ENCODE measurements around the gene LY6G6C.
A peak's percentile ranks its signal among the peaks of the same experiment; 100 is the strongest.
"Not testable (repeated sequence)": the region's sequence is repeated elsewhere in the genome, so short reads cannot be mapped to it uniquely, and the experiment has no call there.

LY6G6C gene

DNA sequence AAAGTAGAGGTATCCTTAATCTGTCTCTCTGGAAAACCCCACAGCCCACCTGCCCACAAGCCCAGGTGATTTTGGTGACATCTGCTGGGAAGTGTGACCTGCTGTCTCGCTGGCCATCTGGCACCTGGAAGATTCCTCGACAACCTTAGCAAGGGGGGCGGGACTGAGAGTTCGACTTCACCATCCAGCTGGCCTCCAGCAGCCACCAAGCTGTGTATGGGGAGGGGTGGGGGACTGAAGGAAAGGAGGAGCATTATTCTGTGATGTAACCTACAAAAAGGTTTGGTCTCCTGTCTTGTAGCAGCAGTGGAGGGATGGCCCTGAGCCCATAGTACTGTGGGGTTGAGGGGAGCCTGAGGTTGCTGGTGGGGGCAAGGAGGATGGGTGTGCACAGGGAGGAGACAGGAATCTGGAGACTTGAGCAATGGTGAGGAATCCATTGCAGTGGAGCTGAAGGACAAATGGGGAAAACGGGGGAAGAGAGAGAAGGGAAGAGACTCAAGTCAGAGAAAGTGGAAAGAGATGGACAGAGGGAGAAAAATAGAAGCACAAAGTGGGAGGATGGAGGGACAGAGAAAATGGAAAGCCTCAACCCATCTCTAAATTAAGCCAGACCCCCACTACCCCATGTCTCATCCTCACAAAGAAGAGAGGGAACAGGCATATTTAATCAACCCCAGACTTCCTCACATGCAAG, 10.9 kb downstream of the LY6G6C start:
- peaks cover 14% of the 10 kb centered on the region for H3K27me3 Mint-ChIP-seq (ENCODE audit: low read depth)
- H3K27ac Mint-ChIP-seq, result no peak overlapping the region
- H3K36me3 Mint-ChIP-seq (ENCODE audit: low read depth), result no peaks in the 10 kb centered on the region
- no peaks in the 10 kb centered on the region for H3K9me3 Mint-ChIP-seq
- no peak overlapping the region for H3K4me3 Mint-ChIP-seq
- peaks cover 7% of the 10 kb centered on the region for H3K4me1 Mint-ChIP-seq (ENCODE audit: low read depth)

DNA sequence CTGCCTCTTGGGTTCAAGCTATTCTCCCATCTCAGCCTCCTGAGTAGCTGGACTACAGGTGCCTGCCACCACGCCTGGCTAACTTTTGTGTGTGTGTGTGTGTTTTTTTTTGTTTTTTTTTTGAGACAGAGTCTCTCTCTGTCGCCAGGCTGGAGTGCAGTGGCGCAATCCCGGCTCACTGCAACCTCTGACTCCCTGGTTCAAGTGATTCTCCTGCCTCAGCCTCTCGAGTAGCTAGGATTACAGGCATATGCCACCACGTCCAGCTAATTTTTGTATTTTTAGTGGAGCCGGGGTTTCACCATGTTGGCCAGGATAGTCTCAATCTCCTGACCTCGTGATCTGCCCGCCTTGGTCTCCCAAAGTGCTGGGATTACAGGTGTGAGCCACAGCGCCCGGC, 12.4 kb downstream of the LY6G6C start:
- H3K4me1 Mint-ChIP-seq (ENCODE audit: low read depth); H3K9me3 Mint-ChIP-seq; H3K36me3 Mint-ChIP-seq (ENCODE audit: low read depth); H3K4me3 Mint-ChIP-seq; H3K27ac Mint-ChIP-seq: not testable (repeated sequence)
- H3K27me3 Mint-ChIP-seq (ENCODE audit: low read depth), result peaks cover 11% of the 10 kb centered on the region

DNA sequence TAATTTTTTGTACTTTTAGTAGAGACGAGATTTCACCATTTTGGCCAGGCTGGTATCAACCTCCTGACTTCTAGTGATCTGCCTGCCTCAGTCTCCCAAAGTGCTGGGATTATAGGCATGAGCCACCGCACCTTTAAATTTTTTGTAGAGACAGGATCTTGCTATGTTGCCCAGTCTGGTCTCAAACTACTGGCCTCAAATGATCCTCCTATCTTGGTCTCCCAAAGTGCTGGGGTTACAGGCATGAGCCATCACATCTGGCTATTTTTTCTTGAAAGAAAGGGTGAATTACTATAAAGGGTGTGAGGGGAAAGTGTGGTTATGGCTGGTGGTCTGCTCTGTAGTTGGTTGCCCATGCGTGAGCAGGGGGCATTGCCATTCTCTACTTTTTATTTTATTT, 13.3 kb downstream of the LY6G6C start:
- Mint-ChIP-seq H3K4me1 (ENCODE audit: low read depth) (peaks cover 10% of the 10 kb centered on the region), H3K36me3 (ENCODE audit: low read depth) (no peaks in the 10 kb centered on the region), H3K9me3 (no peaks in the 10 kb centered on the region), H3K4me3 (no peak overlapping the region), H3K27ac (no peak overlapping the region), H3K27me3 (ENCODE audit: low read depth) (peaks cover 7% of the 10 kb centered on the region)

DNA sequence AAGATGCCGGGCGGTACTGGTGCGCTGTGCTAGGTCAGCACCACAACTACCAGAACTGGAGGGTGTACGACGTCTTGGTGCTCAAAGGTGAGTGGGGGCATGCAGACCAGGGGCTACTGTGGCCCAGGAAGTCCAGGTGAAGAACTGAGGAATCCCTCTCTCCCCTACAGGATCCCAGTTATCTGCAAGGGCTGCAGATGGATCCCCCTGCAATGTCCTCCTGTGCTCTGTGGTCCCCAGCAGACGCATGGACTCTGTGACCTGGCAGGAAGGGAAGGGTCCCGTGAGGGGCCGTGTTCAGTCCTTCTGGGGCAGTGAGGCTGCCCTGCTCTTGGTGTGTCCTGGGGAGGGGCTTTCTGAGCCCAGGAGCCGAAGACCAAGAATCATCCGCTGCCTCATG, 13.8 kb downstream of the LY6G6C start:
- Mint-ChIP-seq H3K4me3 (no peak overlapping the region), H3K9me3 (no peaks in the 10 kb centered on the region), H3K27ac (no peak overlapping the region), H3K4me1 (ENCODE audit: low read depth) (peaks cover 10% of the 10 kb centered on the region), H3K27me3 (ENCODE audit: low read depth) (peaks cover 3% of the 10 kb centered on the region), H3K36me3 (ENCODE audit: low read depth) (no peaks in the 10 kb centered on the region)

DNA sequence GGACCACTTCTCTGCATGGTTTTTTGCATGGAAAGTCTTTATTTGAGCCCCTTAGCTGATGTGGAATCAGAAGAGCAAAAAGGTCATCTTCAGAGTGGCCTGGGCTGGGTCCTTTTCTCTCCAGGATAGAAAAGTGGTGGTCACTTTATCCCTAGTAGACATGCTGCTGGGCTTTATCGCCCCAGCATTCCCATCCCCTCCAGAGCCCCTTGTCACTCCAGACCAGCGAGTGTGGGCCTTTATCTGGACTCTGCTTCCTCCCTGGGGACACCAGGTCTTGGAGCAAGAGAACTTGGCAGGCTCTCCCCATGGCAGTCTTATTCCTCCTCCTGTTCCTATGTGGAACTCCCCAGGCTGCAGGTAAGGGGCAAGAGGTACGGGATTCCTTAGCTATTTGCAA, 14.9 kb downstream of the LY6G6C start, which contains the start of gene LY6G6F:
TSS of gene LY6G6F (plus strand) at position 268 of the 400 bp plus-strand sequence. CDS start at position 309, 41 bp downstream.
- Mint-ChIP-seq H3K9me3 (no peaks in the 10 kb centered on the region), H3K4me3 (no peak within 1 kb of the TSS), H3K27ac (no peak within 1 kb of the TSS), H3K36me3 (ENCODE audit: low read depth) (no peaks in the 10 kb centered on the region), H3K27me3 (ENCODE audit: low read depth) (no peaks in the 10 kb centered on the region), H3K4me1 (ENCODE audit: low read depth) (peaks cover 15% of the 10 kb centered on the region)

DNA sequence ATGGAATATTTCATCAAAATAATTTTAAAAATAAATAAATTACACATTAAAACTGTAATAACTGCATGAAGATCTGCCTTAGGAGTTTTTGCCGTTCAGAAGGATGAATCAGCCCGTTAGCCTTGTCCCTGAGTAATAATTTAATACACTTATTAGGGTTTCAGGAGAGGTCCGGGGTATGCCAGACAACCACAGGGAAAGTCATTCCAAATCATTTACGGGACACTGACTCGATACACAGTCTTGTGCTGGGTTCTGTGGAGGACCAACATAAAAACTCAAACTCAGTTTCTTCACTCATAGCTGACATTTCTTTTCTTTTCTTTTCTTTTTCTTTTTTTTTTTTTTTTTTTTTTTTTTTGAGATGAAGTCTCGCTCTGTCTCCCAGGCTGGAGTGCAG, 15.6 kb downstream of the LY6G6C start:
- Mint-ChIP-seq H3K36me3 (ENCODE audit: low read depth) (no peaks in the 10 kb centered on the region), H3K4me1 (ENCODE audit: low read depth) (peaks cover 17% of the 10 kb centered on the region), H3K4me3 (no peak overlapping the region), H3K9me3 (no peaks in the 10 kb centered on the region), H3K27me3 (ENCODE audit: low read depth) (no peaks in the 10 kb centered on the region), H3K27ac (no peak overlapping the region)

DNA sequence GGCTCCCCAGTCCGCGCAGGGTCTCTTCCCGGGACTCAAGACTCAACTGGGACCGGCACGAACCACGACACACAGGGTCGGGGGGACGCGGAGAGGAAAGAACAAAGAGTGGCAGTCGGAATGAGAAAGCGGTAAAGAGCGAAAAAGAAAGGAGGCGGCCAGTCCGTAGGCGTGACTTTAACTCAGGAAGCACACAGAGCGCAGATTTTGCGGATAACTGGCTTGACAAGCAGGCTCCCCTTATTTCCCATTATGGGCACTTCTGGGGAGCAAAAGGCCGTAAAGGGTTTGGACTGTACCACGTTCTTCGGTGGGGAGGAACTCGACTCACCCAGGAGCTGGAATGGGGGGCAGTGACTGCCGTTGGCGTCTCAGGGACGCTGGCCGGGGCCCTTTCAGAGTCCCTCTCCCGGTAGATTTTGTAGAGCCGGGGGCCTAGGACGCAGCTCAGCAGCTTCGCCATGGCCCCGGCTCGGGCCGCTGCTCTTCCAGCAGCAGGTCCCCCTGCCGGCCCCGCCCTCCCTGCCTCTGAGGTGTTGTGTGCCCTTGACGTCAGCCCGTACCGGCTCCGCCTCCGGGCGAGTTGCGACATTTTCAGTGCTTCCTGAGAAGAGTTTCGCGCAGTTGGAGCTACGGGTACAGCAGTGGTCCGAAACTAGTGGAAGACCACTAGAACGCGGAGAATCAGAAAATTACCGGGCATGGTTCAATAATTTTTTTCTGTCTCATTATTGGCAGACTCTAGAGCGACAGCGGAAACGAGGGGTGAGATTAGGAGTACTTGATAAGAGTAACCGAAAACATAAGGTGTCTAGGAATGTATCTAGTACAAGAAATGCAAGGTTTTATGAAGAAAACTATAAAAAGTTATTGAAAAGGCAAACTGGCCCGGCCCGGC, 18.5 kb downstream of the LY6G6C start, which contains the start of gene ABHD16A:
TSS of gene ABHD16A (minus strand) at position 506 of the 898 bp plus-strand sequence. CDS start at position 463, 43 bp downstream.
- Mint-ChIP-seq H3K27me3 (ENCODE audit: low read depth) (no peaks in the 10 kb centered on the region), H3K27ac (peak within 1 kb of the TSS; percentile 95), H3K9me3 (no peaks in the 10 kb centered on the region), H3K4me3 (peak within 1 kb of the TSS; percentile 93), H3K36me3 (ENCODE audit: low read depth) (peaks cover under 1% of the 10 kb centered on the region), H3K4me1 (ENCODE audit: low read depth) (peaks cover 15% of the 10 kb centered on the region)

DNA sequence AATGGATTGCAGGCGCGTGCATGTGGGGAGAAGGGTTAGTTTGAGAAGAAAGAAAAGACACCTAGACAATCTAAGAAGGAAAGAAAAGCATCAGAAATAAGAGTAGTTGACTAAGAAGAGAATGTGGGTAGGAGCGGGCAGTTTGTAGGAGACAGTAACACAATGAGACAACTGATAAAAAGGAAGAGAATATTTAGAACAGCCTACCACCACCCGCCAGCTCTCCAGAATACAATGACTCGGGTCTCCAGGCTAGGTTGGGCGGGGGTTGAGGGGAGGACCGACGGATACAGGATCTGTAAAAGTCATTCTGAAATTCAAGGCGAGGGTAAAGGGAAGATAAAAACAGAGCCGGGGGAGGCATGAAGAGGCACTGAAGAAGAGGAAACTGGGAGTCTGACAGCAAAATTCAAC, 19.1 kb downstream of the LY6G6C start:
- H3K4me3 Mint-ChIP-seq, result peak overlapping the region; percentile 93
- H3K27ac Mint-ChIP-seq, result peak overlapping the region; percentile 95
- peaks cover 21% of the 10 kb centered on the region for H3K4me1 Mint-ChIP-seq (ENCODE audit: low read depth)
- no peaks in the 10 kb centered on the region for H3K9me3 Mint-ChIP-seq
- peaks cover 7% of the 10 kb centered on the region for H3K36me3 Mint-ChIP-seq (ENCODE audit: low read depth)
- H3K27me3 Mint-ChIP-seq (ENCODE audit: low read depth), result no peaks in the 10 kb centered on the region

DNA sequence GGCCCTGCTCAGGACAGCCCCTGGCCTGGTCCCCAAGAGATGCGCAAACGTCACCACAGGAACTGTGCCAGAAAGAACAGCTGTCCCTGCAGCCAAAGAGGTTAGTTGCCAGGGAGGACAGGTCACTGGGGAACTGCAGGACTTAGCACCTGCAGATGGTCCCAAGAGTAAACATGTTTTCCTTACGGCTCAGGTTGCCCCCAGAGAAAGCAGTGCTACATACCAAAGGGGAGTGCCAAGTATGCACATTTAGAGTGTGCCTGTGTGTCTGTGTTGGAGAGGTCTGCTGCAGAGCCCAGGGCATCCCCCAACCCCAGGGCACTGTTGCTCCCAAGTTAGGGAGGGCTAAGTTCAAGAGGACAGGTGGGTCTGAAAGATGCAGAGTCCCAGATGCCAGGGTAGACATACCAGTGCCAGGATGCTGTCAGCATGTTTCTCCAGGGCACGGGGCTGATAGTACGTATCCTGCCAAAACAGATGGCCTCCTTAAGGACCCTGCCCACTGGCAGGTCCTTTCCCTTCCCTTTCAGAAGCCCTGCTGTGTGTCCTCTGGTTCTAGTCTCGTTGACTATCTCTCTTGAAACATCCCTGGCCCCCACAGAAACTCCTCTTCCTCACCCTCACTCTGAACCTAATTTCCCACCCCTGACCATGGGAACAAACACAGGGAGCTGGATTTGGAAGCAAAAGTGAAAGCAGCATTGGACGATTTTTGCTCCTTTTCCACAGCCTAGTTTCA, 19.7 kb downstream of the LY6G6C start:
- H3K9me3 Mint-ChIP-seq, result no peaks in the 10 kb centered on the region
- peak overlapping the region; percentile 95 for H3K27ac Mint-ChIP-seq
- peaks cover 11% of the 10 kb centered on the region for H3K36me3 Mint-ChIP-seq (ENCODE audit: low read depth)
- H3K27me3 Mint-ChIP-seq (ENCODE audit: low read depth), result no peaks in the 10 kb centered on the region
- peak overlapping the region; percentile 93 for H3K4me3 Mint-ChIP-seq
- H3K4me1 Mint-ChIP-seq (ENCODE audit: low read depth), result peaks cover 24% of the 10 kb centered on the region

DNA sequence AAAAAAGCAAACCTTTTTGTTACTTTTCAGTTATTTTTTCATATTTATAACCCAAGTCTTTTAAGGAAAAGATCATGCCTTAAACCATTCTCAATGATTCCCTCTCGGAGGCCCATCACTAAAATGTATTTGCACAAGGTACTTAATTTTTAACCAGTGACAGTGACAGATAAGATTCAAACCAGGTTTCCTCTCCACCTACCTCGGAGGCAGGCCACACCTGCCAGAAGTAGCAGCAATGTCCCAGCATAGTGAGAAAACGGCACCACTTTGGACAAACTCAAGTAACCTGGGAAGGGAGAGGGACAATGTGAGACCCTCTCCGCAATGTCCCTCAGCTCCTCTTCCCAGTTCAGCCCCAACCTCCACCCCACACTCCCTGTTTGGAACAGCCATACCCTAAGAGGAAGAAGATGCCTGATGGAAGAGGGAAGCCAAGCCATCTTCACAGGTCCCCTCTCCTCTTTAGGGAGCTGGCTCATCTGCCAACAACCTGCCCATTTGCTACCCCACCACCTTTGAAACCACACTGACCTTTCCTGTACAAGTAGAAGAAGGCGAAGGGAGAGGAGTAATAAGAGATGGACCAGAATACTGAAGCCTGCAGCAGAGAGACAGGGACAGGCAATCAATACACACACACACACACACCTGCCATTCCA, 20.7 kb downstream of the LY6G6C start:
- Mint-ChIP-seq H3K4me3 (peak overlapping the region; percentile 25), H3K9me3 (no peaks in the 10 kb centered on the region), H3K27me3 (ENCODE audit: low read depth) (no peaks in the 10 kb centered on the region), H3K27ac (no peak overlapping the region), H3K36me3 (ENCODE audit: low read depth) (peaks cover 14% of the 10 kb centered on the region), H3K4me1 (ENCODE audit: low read depth) (peaks cover 24% of the 10 kb centered on the region)

DNA sequence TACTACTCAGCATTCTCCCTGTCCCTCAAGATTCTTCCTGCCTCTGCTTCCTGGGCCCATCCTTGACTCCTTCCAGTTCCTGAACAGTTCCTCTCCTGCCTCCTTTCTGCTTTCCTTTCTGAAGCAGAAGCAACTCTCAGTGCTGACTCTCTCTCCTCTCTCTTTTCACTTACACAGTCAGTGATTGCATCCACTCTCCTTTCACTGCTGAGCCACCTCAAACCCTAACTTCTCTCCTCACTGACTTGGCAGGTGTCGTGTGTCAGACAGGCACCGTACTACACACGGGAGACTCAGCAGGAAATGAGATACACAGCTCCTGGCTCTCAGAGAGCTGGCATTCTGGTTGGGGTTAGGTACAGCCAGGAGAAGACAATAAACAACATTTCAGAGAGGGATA, 24.0 kb downstream of the LY6G6C start:
- H3K36me3 Mint-ChIP-seq (ENCODE audit: low read depth), result peaks cover 19% of the 10 kb centered on the region
- peak overlapping the region; percentile 37 for H3K27ac Mint-ChIP-seq
- peaks cover 21% of the 10 kb centered on the region for H3K4me1 Mint-ChIP-seq (ENCODE audit: low read depth)
- H3K27me3 Mint-ChIP-seq (ENCODE audit: low read depth), result no peaks in the 10 kb centered on the region
- H3K9me3 Mint-ChIP-seq, result no peaks in the 10 kb centered on the region
- no peak overlapping the region for H3K4me3 Mint-ChIP-seq

DNA sequence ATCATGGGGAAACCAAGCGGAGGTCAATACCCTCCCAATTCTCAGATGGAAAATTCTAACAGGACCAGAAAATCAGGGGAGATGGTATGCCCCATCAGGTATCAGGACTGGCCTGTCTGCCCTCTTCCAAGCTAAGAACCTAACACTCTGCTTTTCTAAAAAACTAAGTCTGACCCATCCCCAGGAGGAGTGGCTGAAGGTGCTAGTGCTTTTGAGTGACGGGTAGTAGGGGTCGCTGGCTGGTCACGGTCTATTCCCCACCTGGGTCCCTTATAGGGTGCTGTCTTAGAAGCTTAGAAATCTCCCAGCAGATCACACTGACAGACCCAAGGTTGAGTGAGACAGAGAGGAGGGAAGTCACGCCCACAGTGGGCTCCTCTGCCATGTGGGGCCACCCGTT, 28.0 kb downstream of the LY6G6C start:
- Mint-ChIP-seq H3K9me3 (no peaks in the 10 kb centered on the region), H3K36me3 (ENCODE audit: low read depth) (peaks cover 35% of the 10 kb centered on the region), H3K4me3 (no peak overlapping the region), H3K27me3 (ENCODE audit: low read depth) (no peaks in the 10 kb centered on the region), H3K4me1 (ENCODE audit: low read depth) (peaks cover 10% of the 10 kb centered on the region), H3K27ac (no peak overlapping the region)

DNA sequence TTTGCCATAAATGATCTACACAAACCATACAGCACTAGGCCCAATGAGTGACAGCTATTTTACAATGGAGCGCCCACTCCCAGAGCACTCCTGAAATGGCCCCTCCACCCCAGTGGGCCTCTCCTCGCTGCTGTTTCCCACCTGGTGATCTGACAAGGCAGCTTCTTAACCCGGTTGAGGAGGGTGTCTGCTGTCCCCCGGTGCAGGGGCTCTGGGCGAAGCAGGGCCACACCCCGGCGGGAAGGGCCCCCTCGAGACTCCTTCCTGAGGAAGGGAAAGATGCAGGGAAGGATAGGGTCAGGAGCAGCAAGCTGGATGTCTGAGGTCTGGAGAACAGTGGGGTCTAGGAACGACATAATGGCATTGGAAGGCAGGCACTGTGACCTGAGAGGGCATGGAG, 28.7 kb downstream of the LY6G6C start:
- Mint-ChIP-seq H3K4me3 (no peak overlapping the region), H3K27ac (no peak overlapping the region), H3K36me3 (ENCODE audit: low read depth) (peaks cover 36% of the 10 kb centered on the region), H3K27me3 (ENCODE audit: low read depth) (no peaks in the 10 kb centered on the region), H3K4me1 (ENCODE audit: low read depth) (peaks cover 8% of the 10 kb centered on the region), H3K9me3 (no peaks in the 10 kb centered on the region)

DNA sequence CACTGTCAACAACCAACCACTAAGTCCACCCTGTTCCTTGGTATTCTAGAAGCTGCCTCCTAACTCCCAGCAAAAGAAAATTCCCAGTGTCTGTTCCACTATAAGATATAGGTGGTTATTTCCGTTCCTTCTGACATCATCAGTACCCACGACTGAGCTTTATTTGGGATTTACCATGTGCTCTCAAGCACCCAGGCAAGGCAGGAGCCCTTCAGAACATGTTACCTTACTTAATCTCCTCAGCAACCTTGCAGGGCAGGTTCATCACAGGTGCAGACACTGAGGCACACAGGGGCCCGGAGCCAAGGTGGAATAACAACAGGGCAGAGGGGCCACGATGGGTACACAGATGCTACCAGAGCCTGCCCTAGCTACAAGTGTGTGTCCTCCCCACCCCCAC, 29.2 kb downstream of the LY6G6C start:
- Mint-ChIP-seq H3K27ac (no peak overlapping the region), H3K27me3 (ENCODE audit: low read depth) (no peaks in the 10 kb centered on the region), H3K4me3 (no peak overlapping the region), H3K9me3 (no peaks in the 10 kb centered on the region), H3K4me1 (ENCODE audit: low read depth) (peaks cover 3% of the 10 kb centered on the region), H3K36me3 (ENCODE audit: low read depth) (peaks cover 36% of the 10 kb centered on the region)
